Left ventricle myocardium inferior (tissue), 1 donor: ENCODE measurements around the gene MAU2. TPM values are rescaled to one million over a fixed set of nuclear protein-coding genes. Genes with fewer than 3 reads are reported as not detected.

Experiments
- DNase-seq: peaks from one replicate; pipeline ENCODE4 v3.0.0-alpha.2; 2020
- H3K27ac ChIP-seq: fragments of 200-600 bp; replicated peaks from 2 replicates; pipeline ENCODE4 v1.8.0; 2021
- H3K27me3 ChIP-seq: fragments of 200-600 bp; 2 replicates; pipeline ENCODE4 v1.8.0; 2021; ENCODE audit warnings: low read depth
- H3K36me3 ChIP-seq: fragments of 200-600 bp; 2 replicates; pipeline ENCODE4 v1.8.0; 2021
- H3K4me1 ChIP-seq: fragments of 200-600 bp; 2 replicates; pipeline ENCODE4 v1.8.0; 2021
- H3K4me3 ChIP-seq: fragments of 200-600 bp; 2 replicates; pipeline ENCODE4 v1.8.0; 2021; ENCODE audit warnings: mild to moderate bottlenecking, moderate library complexity
- H3K9me3 ChIP-seq: fragments of 200-600 bp; replicated peaks from 2 replicates; pipeline ENCODE4 v1.8.0; 2021
- CTCF ChIP-seq: fragments of 200-600 bp; IDR thresholded peaks from 2 replicates; pipeline ENCODE4 v1.8.0; 2021; ENCODE audit warnings: antibody characterized with exemption, mild to moderate bottlenecking, borderline replicate concordance
- intact Hi-C: fragments of 100-400 bp; cut with micrococcal nuclease; formaldehyde crosslinking; loops from one replicate; pipeline ENCODE4 v1.11.0; 2022
- total RNA-seq: library from RNA; stranded (reverse); fragmentation: NEBNext Ultra II Directional; extraction: Animal tissue kit (Norgen Biotek cat#: 25700); gene quantifications from one replicate; pipeline ENCODE4 v1.2.1, GENCODE V29; 2021
- donor health status: DM: no; HTN: yes; CAD: no; lungs with severe emphysema.

The MAU2 gene
- total RNA-seq, 1 donor from 2014 or later, result 33.0 TPM

GRCh38 chr19:19285686-19286085 lies 34.9 kb upstream of the MAU2 start:
- Histone ChIP-seq H3K4me1 (no peaks in the 10 kb centered on the region), H3K27me3 (no peaks in the 10 kb centered on the region), H3K27ac (no peak overlapping the region), H3K36me3 (peaks cover 94% of the 10 kb centered on the region), H3K4me3 (no peak overlapping the region), H3K9me3 (no peaks in the 10 kb centered on the region)
- no peak for TF ChIP-seq CTCF
- intact Hi-C loops, result no loop called here
- no peak for DNase-seq

DNA sequence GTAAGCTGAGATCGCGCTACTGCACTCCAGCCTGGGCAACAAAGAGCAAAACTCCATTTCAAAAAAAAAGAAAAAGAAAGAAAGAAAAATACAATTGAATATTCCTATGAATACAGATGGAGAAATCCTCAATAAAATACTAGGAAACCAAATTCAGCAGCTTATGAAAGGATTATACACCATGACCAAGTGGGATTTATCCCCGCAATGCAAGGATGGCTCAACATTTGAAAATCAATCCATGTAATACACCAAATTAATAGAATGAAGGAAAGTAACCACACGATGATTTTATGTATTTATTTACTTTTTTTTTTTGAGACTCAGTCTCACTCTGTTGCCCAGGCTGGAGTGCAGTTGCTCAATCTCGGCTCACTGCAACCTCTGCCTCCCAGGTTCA lies 28.0 kb upstream of the MAU2 start:
- Histone ChIP-seq H3K36me3 (peaks cover 88% of the 10 kb centered on the region), H3K27ac (no peak overlapping the region), H3K4me3 (no peak overlapping the region), H3K4me1 (no peaks in the 10 kb centered on the region), H3K9me3 (peaks cover 5% of the 10 kb centered on the region), H3K27me3 (no peaks in the 10 kb centered on the region)
- no peak for TF ChIP-seq CTCF
- DNase-seq, result no peak
- intact Hi-C loops, result no loop called here

DNA sequence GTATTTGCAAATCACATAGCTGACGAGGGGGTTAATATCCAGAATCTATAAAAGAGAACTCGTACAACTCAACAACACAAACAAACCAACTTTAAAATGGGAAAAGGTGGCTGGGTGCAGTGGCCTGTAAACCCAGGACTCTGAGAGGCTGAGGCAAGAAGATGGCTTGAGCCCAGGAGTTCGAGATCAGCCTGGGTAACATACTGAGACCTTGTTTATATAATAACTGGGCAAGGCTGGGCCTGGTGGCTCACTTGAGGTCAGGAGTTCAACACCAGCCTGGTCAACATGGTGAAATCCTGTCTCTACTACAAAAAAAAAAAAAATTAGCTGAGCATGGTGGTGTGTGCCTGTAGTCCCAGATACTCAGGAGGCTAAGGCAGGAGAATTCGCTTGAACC lies 25.7 kb upstream of the MAU2 start:
- TF ChIP-seq CTCF, result no peak
- H3K27me3 ChIP-seq, result no peaks in the 10 kb centered on the region
- no peak overlapping the region for H3K27ac ChIP-seq
- H3K9me3 ChIP-seq, result peaks cover 5% of the 10 kb centered on the region
- peaks cover 65% of the 10 kb centered on the region for H3K36me3 ChIP-seq
- H3K4me1 ChIP-seq, result no peaks in the 10 kb centered on the region
- H3K4me3 ChIP-seq, result no peak overlapping the region
- no peak for DNase-seq
- intact Hi-C loops, result no loop called here

GRCh38 chr19:19296953-19297689 lies 23.5 kb upstream of the MAU2 start:
- no peak for DNase-seq
- no peak overlapping the region for H3K27ac ChIP-seq
- no peaks in the 10 kb centered on the region for H3K4me1 ChIP-seq
- no peaks in the 10 kb centered on the region for H3K27me3 ChIP-seq
- TF ChIP-seq CTCF, result no peak
- intact Hi-C loops, result no loop called here
- H3K36me3 ChIP-seq, result peaks cover 71% of the 10 kb centered on the region
- peaks cover 5% of the 10 kb centered on the region for H3K9me3 ChIP-seq
- no peak overlapping the region for H3K4me3 ChIP-seq

- H3K4me1 ChIP-seq, result no peaks in the 10 kb centered on the region
- H3K27ac ChIP-seq, result no peak overlapping the region
- H3K9me3 ChIP-seq, result peaks cover 2% of the 10 kb centered on the region
- no peaks in the 10 kb centered on the region for H3K27me3 ChIP-seq
- no peak for TF ChIP-seq CTCF
- no peak for DNase-seq
- peaks cover 71% of the 10 kb centered on the region for H3K36me3 ChIP-seq
- intact Hi-C loops, result no loop called here
- H3K4me3 ChIP-seq, result no peak overlapping the region
Measured at GRCh38 chr19:19297759-19298158, 22.9 kb upstream of the MAU2 start.
